HG03064 (cell line): ENCODE data around the gene MMP28.

Experiments used
- ATAC-seq: cut with Tn5 transposase; IDR thresholded peaks from one replicate; pipeline ENCODE4 v1.9.1; 2021; ENCODE audit warnings: low read depth; ENCODE audit not compliant: unreplicated experiment

MMP28 gene

GRCh38 chr17:35799942-35800341 is 4.5 kb upstream of the MMP28 start:
- ATAC-seq, result no peak

- no peak for ATAC-seq
Observed at GRCh38 chr17:35797918-35798317, 2.5 kb upstream of the MMP28 start.

GRCh38 chr17:35797370-35797769 is 1.9 kb upstream of the MMP28 start:
- no peak for ATAC-seq

GRCh38 chr17:35796942-35797341 is 1.5 kb upstream of the MMP28 start:
- ATAC-seq, result no peak

- ATAC-seq, result no peak
Observed at GRCh38 chr17:35795871-35796265, 427 bp upstream of the MMP28 start.

GRCh38 chr17:35793257-35793656 is 2.2 kb downstream of the MMP28 start:
- no peak for ATAC-seq

- no peak for ATAC-seq
Observed at GRCh38 chr17:35791681-35792350, 3.6 kb downstream of the MMP28 start.

GRCh38 chr17:35790841-35791240 is 4.6 kb downstream of the MMP28 start:
- no peak for ATAC-seq

- ATAC-seq, result no peak
Observed at GRCh38 chr17:35788477-35789368, 6.7 kb downstream of the MMP28 start.

GRCh38 chr17:35786941-35787432 is 8.5 kb downstream of the MMP28 start:
- no peak for ATAC-seq

- no peak for ATAC-seq
Observed at GRCh38 chr17:35784895-35785294, 10.5 kb downstream of the MMP28 start.

GRCh38 chr17:35780950-35781349 is 14.5 kb downstream of the MMP28 start:
- no peak for ATAC-seq

- no peak for ATAC-seq
Observed at GRCh38 chr17:35778641-35779196, 16.7 kb downstream of the MMP28 start.

- ATAC-seq, result no peak
Observed at GRCh38 chr17:35775583-35775982, 19.9 kb downstream of the MMP28 start.

- ATAC-seq, result no peak
Observed at GRCh38 chr17:35775039-35775438, 20.4 kb downstream of the MMP28 start.

- no peak for ATAC-seq
Observed at GRCh38 chr17:35774499-35774898, 20.9 kb downstream of the MMP28 start.

GRCh38 chr17:35773679-35774425 is 21.6 kb downstream of the MMP28 start:
- ATAC-seq, result no peak

- no peak for ATAC-seq
Observed at GRCh38 chr17:35773129-35773528, 22.3 kb downstream of the MMP28 start.

GRCh38 chr17:35769895-35770486 is 25.4 kb downstream of the MMP28 start:
- ATAC-seq, result no peak

- no peak for ATAC-seq
Observed at GRCh38 chr17:35768797-35769196, 26.6 kb downstream of the MMP28 start.
